OCI-LY7 (cell line): ENCODE measurements around the gene STPG1. TPM values are rescaled to one million over a fixed set of nuclear protein-coding genes. Genes with fewer than 3 reads are reported as not detected.

Experiments
- BruUV-seq: library from RNA; stranded (reverse); fragments of 400-500 nt; replicated peaks from 2 replicates; lab custom pipeline; 2021; lab: Mats Ljungman, UMichigan
- CTCF ChIA-PET: fragments of 300-600 bp; sonication (Branson Sonifier 250); formaldehyde crosslinking; loops from one replicate; lab custom pipeline; 2022; ENCODE audit warnings: antibody characterized with exemption; ENCODE audit not compliant: unreplicated experiment; lab: Charles Lee
- POLR2A ChIA-PET: fragments of 300-600 bp; sonication (Branson Sonifier 250); formaldehyde crosslinking; loops from one replicate; lab custom pipeline; 2022; ENCODE audit warnings: antibody characterized with exemption; lab: Charles Lee
- DNase-seq: peaks from one replicate; pipeline ENCODE4 v3.0.0-alpha.2; 2015; ENCODE audit warnings: low spot score
- H2AFZ ChIP-seq: fragments of 200-600 bp; sonication (generic), shearing (Covaris generic); 2 replicates; pipeline ENCODE4 v1.6.1; 2014; ENCODE audit warnings: mild to moderate bottlenecking, antibody characterized with exemption, low read length, moderate library complexity
- H3K27ac ChIP-seq: fragments of 200-600 bp; sonication (generic); 2 replicates; pipeline ENCODE4 v1.5.1; 2014; ENCODE audit warnings: mixed run types, low read depth, mild to moderate bottlenecking, moderate library complexity, low read length, inconsistent platforms; ENCODE audit not compliant: poor library complexity, severe bottlenecking
- H3K36me3 ChIP-seq: fragments of 200-600 bp; sonication (generic); 2 replicates; pipeline ENCODE4 v1.6.1; 2014; ENCODE audit warnings: mild to moderate bottlenecking, antibody characterized with exemption, low read length, moderate library complexity, mixed read lengths; ENCODE audit not compliant: insufficient read depth
- H3K4me1 ChIP-seq: fragments of 200-600 bp; sonication (generic); 2 replicates; pipeline ENCODE4 v1.5.1; 2014; ENCODE audit warnings: mild to moderate bottlenecking, low read length; ENCODE audit not compliant: insufficient read depth, poor library complexity, severe bottlenecking
- H3K4me2 ChIP-seq: fragments of 200-600 bp; sonication (generic); 2 replicates; pipeline ENCODE4 v1.6.1; 2014; ENCODE audit warnings: mild to moderate bottlenecking, low read length
- H3K4me3 ChIP-seq: fragments of 200-600 bp; sonication (generic); 2 replicates; pipeline ENCODE4 v1.5.1; 2014; ENCODE audit warnings: mild to moderate bottlenecking, low read depth, low read length; ENCODE audit not compliant: poor library complexity, severe bottlenecking
- H3K79me2 ChIP-seq: fragments of 200-600 bp; sonication (generic); 2 replicates; pipeline ENCODE4 v1.6.1; 2016; ENCODE audit warnings: low read depth, mild to moderate bottlenecking, low read length, moderate library complexity, mixed read lengths; ENCODE audit not compliant: insufficient read depth
- H3K9me2 ChIP-seq: fragments of 200-600 bp; sonication (generic); 2 replicates; pipeline ENCODE4 v1.6.1; 2016; ENCODE audit warnings: mild to moderate bottlenecking, low read length, mixed read lengths; ENCODE audit not compliant: insufficient read depth
- H3K9me3 ChIP-seq: fragments of 200-600 bp; sonication (generic); 2 replicates; pipeline ENCODE4 v1.6.1; 2014; ENCODE audit warnings: mild to moderate bottlenecking, mixed run types, low read length, mixed read lengths
- H4K20me1 ChIP-seq: fragments of 200-600 bp; sonication (generic); 2 replicates; pipeline ENCODE4 v1.6.1; 2014; ENCODE audit warnings: mild to moderate bottlenecking, antibody characterized with exemption, low read length, moderate library complexity, mixed read lengths; ENCODE audit not compliant: insufficient read depth
- CTCF ChIP-seq: fragments of 200-600 bp; sonication (generic); conservative IDR thresholded peaks from 2 replicates; pipeline ENCODE4 v1.5.1; 2014; ENCODE audit warnings: mild to moderate bottlenecking, antibody characterized with exemption, low read length, moderate library complexity, mixed read lengths
- EZH2phosphoT487 ChIP-seq: fragments of 200-600 bp; sonication (generic); IDR thresholded peaks from 2 replicates; pipeline ENCODE4 v1.6.1; 2018; ENCODE audit warnings: low read depth, borderline replicate concordance, mild to moderate bottlenecking, mixed run types, antibody characterized with exemption, low read length, moderate library complexity, mixed read lengths
- intact Hi-C: fragments of 100-400 bp; cut with micrococcal nuclease; formaldehyde crosslinking; loops from one replicate; pipeline ENCODE4 v1.10.0; 2022; ENCODE audit not compliant: unreplicated experiment
- total RNA-seq, 2 experiments: library from RNA; depleted of rRNA in 1 of 2; stranded (reverse); fragments of >200 nt in 1 of 2; shearing (Covaris generic) in 1 of 2; gene quantifications; 2 replicates each; pipeline ENCODE4 v1.2.3, GENCODE V29; 2014 to 2022

The STPG1 gene
- total RNA-seq, 2 experiments from 2014 or later = 5.1 to 9.6 TPM

GRCh38 chr1:24309762-24310485, 103.7 kb downstream of the STPG1 start:
- ChIA-PET CTCF (interaction anchor here (0.6 kb wide), 1 partner anchor 239 kb away, joined by 3 read pairs; no protein-coding TSS in a partner anchor), POLR2A (interaction anchor here (0.5 to 0.6 kb wide), 2 partner anchors 9 to 166 kb away, joined by 3 read pairs; no protein-coding TSS in a partner anchor)
- H2AFZ ChIP-seq = no peak overlapping the region
- no peak overlapping the region for H3K4me3 ChIP-seq
- H3K9me2 ChIP-seq = no peaks in the 10 kb centered on the region
- intact Hi-C loops = no loop called here
- no peak for DNase-seq
- H3K27ac ChIP-seq = no peak overlapping the region
- no TSS peak for BruUV-seq
- TF ChIP-seq EZH2phosphoT487 = no peak
- TF ChIP-seq CTCF = no peak
- no peaks in the 10 kb centered on the region for H3K4me1 ChIP-seq
- no peaks in the 10 kb centered on the region for H3K79me2 ChIP-seq
- no peaks in the 10 kb centered on the region for H3K36me3 ChIP-seq
- H3K9me3 ChIP-seq = no peaks in the 10 kb centered on the region
- no peak overlapping the region for H3K4me2 ChIP-seq
- H4K20me1 ChIP-seq = no peaks in the 10 kb centered on the region

- Histone ChIP-seq H3K36me3 (no peaks in the 10 kb centered on the region), H3K4me2 (no peak overlapping the region), H3K9me3 (no peaks in the 10 kb centered on the region), H3K9me2 (no peaks in the 10 kb centered on the region), H3K79me2 (no peaks in the 10 kb centered on the region), H3K4me3 (no peak overlapping the region), H3K4me1 (no peaks in the 10 kb centered on the region), H4K20me1 (no peaks in the 10 kb centered on the region), H2AFZ (no peak overlapping the region), H3K27ac (no peak overlapping the region)
- POLR2A ChIA-PET = no interaction called here
- CTCF ChIA-PET = no interaction called here
- intact Hi-C loops = no loop called here
- BruUV-seq = no TSS peak
- TF ChIP-seq CTCF = peak; percentile 45
- no peak for TF ChIP-seq EZH2phosphoT487
- peak; percentile 20 for DNase-seq
Measured at GRCh38 chr1:24308365-24309015, 105.1 kb downstream of the STPG1 start.

Other genes starting within 250 kb of the STPG1 start
- 24.6 and 29.4 TPM in 2 replicates for gene IFNLR1, start 226.5 kb downstream of the STPG1 start, total RNA-seq (2014; rRNA removed; shearing (Covaris generic))
- 30.5 and 31.7 TPM in 2 replicates for gene IFNLR1, start 226.5 kb downstream of the STPG1 start, total RNA-seq (2022)
- gene GRHL3, start 94.4 kb downstream of the STPG1 start, total RNA-seq (2014; rRNA removed; shearing (Covaris generic)) = 0.09 TPM in 1 of 2 replicates, not detected in the other
- gene GRHL3, start 94.4 kb downstream of the STPG1 start, total RNA-seq (2022) = 0.35 and 0.65 TPM in 2 replicates
- gene NIPAL3, start 2.0 kb upstream of the STPG1 start, total RNA-seq (2014; rRNA removed; shearing (Covaris generic)) = 6.7 and 11.7 TPM in 2 replicates
- 25.3 and 26.8 TPM in 2 replicates for gene NIPAL3, start 2.0 kb upstream of the STPG1 start, total RNA-seq (2022)
- gene RCAN3, start 89.1 kb upstream of the STPG1 start, total RNA-seq (2014; rRNA removed; shearing (Covaris generic)) = 13.0 and 22.9 TPM in 2 replicates
- 47.8 and 57.2 TPM in 2 replicates for gene RCAN3, start 89.1 kb upstream of the STPG1 start, total RNA-seq (2022)
- 0.95 and 1.1 TPM in 2 replicates for gene NCMAP, start 142.3 kb upstream of the STPG1 start, total RNA-seq (2014; rRNA removed; shearing (Covaris generic))
- gene NCMAP, start 142.3 kb upstream of the STPG1 start, total RNA-seq (2022) = 0.99 and 1.0 TPM in 2 replicates
- gene SRRM1, start 229.5 kb upstream of the STPG1 start, total RNA-seq (2014; rRNA removed; shearing (Covaris generic)) = 72.5 and 78.5 TPM in 2 replicates
- gene SRRM1, start 229.5 kb upstream of the STPG1 start, total RNA-seq (2022) = 251 and 258 TPM in 2 replicates